Kidney (tissue), 14 donors: ENCODE measurements around the gene ODF2. TPM values are rescaled to one million over a fixed set of nuclear protein-coding genes. Genes with fewer than 3 reads are reported as not detected.

Experiments used
- DNase-seq, 5 donors: peaks; one replicate each; pipeline ENCODE4 v3.0.0-alpha.2; 2013 to 2020
- FAIRE-seq: peaks from 2 replicates; lab custom pipeline; 2012; peaks lifted over from hg19 to GRCh38; lab: Jason Lieb, UNC
- H3K27ac ChIP-seq, 2 donors: one replicate each; pipeline ENCODE4 v1.7.0; 2013; ENCODE audit warnings: low read depth in 2 of 2, low read length in 2 of 2, inconsistent platforms in 1 of 2
- H3K27me3 ChIP-seq: one replicate; pipeline ENCODE4 v1.7.1; 2013; ENCODE audit warnings: low read length, inconsistent platforms; ENCODE audit not compliant: control insufficient read depth, insufficient read depth
- H3K36me3 ChIP-seq, 3 donors: one replicate each; pipeline versions ENCODE4 v1.7.0 to v1.7.1; 2013; ENCODE audit warnings: low read length in 3 of 3, control low read depth in 1 of 3, inconsistent platforms in 1 of 3; ENCODE audit not compliant: insufficient read depth in 3 of 3, control insufficient read depth in 2 of 3
- H3K4me1 ChIP-seq, 3 donors: one replicate each; pipeline versions ENCODE4 v1.7.0 to v1.7.1; 2013; ENCODE audit warnings: low read length in 3 of 3, inconsistent platforms in 1 of 3, low read depth in 1 of 3; ENCODE audit not compliant: control insufficient read depth in 2 of 3, insufficient read depth in 2 of 3
- H3K4me3 ChIP-seq, 3 donors: one replicate each; pipeline versions ENCODE4 v1.7.0 to v1.8.1; 2013; ENCODE audit warnings: low read length in 3 of 3, control low read depth in 1 of 3, inconsistent platforms in 1 of 3
- H3K9ac ChIP-seq, 3 donors: one replicate each; pipeline versions ENCODE4 v1.7.0 to v1.7.1; 2013; ENCODE audit warnings: low read length in 3 of 3, control low read depth in 1 of 3, inconsistent platforms in 1 of 3
- H3K9me3 ChIP-seq, 3 donors: one replicate each; pipeline versions ENCODE4 v1.7.0 to v1.7.1; 2013; ENCODE audit warnings: low read length in 3 of 3, control low read depth in 1 of 3, inconsistent platforms in 1 of 3; ENCODE audit not compliant: control insufficient read depth in 2 of 3, insufficient read depth in 1 of 3
- intact Hi-C: fragments of 100-400 bp; cut with DNase I; formaldehyde crosslinking; loops from one replicate; pipeline ENCODE4 v1.11.1; 2022
- polyA plus RNA-seq: library from polyadenylated mRNA; stranded (reverse); fragments of 350-450 nt; fragmentation: Illumina TruSeq; extraction: RNeasy Lipid Tissue Mini Kit (QIAGEN cat#74804); gene quantifications from one replicate; pipeline ENCODE4 v1.2.3, GENCODE V29; 2014; ENCODE audit warnings: low read depth, low replicate concordance; ENCODE audit not compliant: insufficient read depth
- total RNA-seq: library from RNA; stranded (reverse); fragmentation: NEBNext Ultra II Directional; extraction: Animal tissue kit (Norgen Biotek cat#: 25700); gene quantifications from one replicate; pipeline ENCODE4 v1.2.1, GENCODE V29; 2021
- TF ChIP-seq, protein P1 (sequence below): IDR thresholded peaks from 3 replicates; pipeline ENCODE4 v1.5.1; 2012; ENCODE audit warnings: mild to moderate bottlenecking, moderate library complexity, borderline replicate concordance; ENCODE audit not compliant: insufficient read depth; ENCODE audit errors: extremely low read depth
- donor health status: control.
- donor health status: control.
- donor health status: control.
- donor health status: control.
- donor health status: control.
- donor health status: DM: yes; HTN: yes; CAD: no.
- donor health status: Normal renal cell carcinoma (clear cell type).

The ODF2 gene
- total and polyA plus RNA-seq, 2 donors from 2014 or later: 10.6 to 23.6 TPM

DNA sequence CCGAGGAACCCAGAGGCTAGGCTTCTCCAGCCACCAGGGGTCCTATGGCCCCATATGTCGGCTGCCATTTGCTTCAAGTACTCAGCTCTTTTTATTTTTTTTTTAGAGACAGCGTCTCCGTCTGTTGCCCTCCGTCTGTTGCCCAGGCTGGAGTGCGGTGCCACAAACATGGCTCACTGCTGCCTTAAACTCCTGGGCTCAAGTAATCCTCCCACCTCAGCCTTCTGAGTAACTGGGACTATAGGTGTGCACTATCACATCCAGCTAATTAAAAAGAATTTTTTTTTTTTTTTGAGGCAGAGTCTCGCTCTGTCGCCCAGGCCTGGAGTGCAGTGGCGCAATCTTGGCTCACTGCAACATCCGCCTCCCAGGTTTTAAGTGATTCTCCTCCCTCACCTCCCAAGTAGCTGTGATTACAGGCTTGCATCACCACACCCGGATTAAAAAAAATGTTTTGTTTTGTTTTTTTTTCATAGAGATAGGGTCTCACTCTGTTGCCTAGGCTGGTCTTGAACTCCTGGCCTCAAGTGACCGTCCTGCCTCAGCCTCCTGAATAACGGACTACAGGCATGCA lies 26.2 kb upstream of the ODF2 start:
- no peak overlapping the region for H3K4me3 ChIP-seq
- FAIRE-seq (no peak), DNase-seq (no peak)
- no peaks in the 10 kb centered on the region for H3K9me3 ChIP-seq
- H3K27me3 ChIP-seq: no peaks in the 10 kb centered on the region
- TF ChIP-seq, protein P1, sequence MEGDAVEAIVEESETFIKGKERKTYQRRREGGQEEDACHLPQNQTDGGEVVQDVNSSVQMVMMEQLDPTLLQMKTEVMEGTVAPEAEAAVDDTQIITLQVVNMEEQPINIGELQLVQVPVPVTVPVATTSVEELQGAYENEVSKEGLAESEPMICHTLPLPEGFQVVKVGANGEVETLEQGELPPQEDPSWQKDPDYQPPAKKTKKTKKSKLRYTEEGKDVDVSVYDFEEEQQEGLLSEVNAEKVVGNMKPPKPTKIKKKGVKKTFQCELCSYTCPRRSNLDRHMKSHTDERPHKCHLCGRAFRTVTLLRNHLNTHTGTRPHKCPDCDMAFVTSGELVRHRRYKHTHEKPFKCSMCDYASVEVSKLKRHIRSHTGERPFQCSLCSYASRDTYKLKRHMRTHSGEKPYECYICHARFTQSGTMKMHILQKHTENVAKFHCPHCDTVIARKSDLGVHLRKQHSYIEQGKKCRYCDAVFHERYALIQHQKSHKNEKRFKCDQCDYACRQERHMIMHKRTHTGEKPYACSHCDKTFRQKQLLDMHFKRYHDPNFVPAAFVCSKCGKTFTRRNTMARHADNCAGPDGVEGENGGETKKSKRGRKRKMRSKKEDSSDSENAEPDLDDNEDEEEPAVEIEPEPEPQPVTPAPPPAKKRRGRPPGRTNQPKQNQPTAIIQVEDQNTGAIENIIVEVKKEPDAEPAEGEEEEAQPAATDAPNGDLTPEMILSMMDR: no peak
- no peaks in the 10 kb centered on the region for H3K36me3 ChIP-seq
- no peak overlapping the region for H3K27ac ChIP-seq
- intact Hi-C loops: no loop called here
- H3K9ac ChIP-seq: no peak overlapping the region
- no peaks in the 10 kb centered on the region for H3K4me1 ChIP-seq

DNA sequence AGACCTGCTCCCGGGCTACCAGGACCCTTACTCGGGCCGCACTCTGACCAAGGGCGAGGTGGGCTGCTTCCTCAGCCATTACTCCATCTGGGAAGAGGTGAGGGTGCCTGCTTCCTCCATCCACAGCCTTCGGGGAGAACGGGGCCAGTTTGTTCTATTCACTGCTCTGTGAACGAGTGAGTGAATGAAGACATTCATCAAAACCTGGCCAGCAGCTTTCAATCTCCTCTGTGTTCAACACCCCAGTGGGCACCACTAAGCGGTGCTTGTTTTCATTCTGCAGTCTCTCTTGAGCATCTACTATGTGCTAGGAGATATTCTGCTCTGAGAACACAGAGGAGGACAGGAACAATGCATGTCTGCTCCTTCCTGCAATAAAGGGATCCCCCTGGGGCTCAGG lies 24.6 kb upstream of the ODF2 start:
- intact Hi-C loops: no loop called here
- no peak overlapping the region for H3K4me3 ChIP-seq
- no peaks in the 10 kb centered on the region for H3K4me1 ChIP-seq
- no peaks in the 10 kb centered on the region for H3K36me3 ChIP-seq
- no peaks in the 10 kb centered on the region for H3K27me3 ChIP-seq
- FAIRE-seq (no peak), DNase-seq (no peak)
- no peak overlapping the region for H3K9ac ChIP-seq
- H3K9me3 ChIP-seq: no peaks in the 10 kb centered on the region
- no peak overlapping the region for H3K27ac ChIP-seq
- TF ChIP-seq, protein P1: no peak

DNA sequence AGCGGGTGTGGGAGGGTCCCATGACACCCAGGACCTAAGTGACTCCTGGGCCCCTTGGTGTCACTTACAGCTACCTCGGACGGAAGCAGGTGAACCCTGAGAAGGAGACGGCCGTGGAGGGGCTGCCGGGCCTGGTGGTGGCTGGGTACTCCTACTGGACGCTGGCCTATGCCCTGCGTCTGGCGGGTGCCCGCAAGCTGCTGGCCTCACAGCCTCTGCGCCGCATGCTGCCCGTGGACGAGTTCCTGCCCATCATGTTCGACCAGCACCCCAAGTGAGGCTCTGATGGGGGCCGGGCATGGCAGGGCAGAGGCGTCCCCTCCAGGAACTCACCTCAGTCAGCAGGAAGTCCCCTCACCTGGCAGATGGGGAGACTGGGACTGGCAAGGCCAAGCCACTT lies 21.5 kb upstream of the ODF2 start:
- FAIRE-seq: no peak
- intact Hi-C loops: no loop called here
- Histone ChIP-seq H3K36me3 (no peaks in the 10 kb centered on the region), H3K27me3 (no peaks in the 10 kb centered on the region), H3K9ac (no peak overlapping the region), H3K4me1 (peaks cover 0 to 3% (median 0%) of the 10 kb centered on the region in 3 donors), H3K9me3 (no peaks in the 10 kb centered on the region), H3K27ac (no peak overlapping the region), H3K4me3 (no peak overlapping the region)
- TF ChIP-seq, protein P1: no peak
- no peak for DNase-seq

DNA sequence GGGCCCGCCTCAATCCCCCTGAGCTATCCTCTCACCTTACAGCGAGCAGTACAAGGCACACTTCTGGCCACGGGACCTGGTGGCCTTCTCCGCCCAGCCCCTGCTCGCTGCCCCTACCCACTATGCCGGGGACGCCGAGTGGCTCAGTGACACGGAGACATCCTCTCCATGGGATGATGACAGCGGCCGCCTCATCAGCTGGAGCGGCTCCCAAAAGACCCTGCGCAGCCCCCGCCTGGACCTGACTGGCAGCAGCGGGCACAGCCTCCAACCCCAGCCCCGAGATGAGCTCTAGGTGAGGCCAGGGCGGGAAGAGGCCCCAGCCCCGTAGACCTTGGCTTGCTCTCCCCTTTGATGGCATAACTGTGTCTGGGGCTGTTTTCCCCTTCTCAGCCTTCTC lies 20.2 kb upstream of the ODF2 start:
- no peak overlapping the region for H3K4me3 ChIP-seq
- TF ChIP-seq, protein P1: no peak
- FAIRE-seq: no peak
- no peaks in the 10 kb centered on the region for H3K36me3 ChIP-seq
- no peak overlapping the region for H3K27ac ChIP-seq
- intact Hi-C loops: no loop called here
- no peaks in the 10 kb centered on the region for H3K9me3 ChIP-seq
- H3K4me1 ChIP-seq: peaks cover 0 to 3% (median 0%) of the 10 kb centered on the region in 3 donors
- no peaks in the 10 kb centered on the region for H3K27me3 ChIP-seq
- DNase-seq: no peak
- H3K9ac ChIP-seq: no peak overlapping the region
